GM18526 (cell line): ENCODE measurements around the gene NPTN.

Experiments used
- POLR2A ChIP-seq: IDR thresholded peaks from 3 replicates; pipeline ENCODE4 v1.6.1; 2011; ENCODE audit not compliant: insufficient read length; ENCODE audit errors: extremely low read depth

Gene NPTN

GRCh38 chr15:73596174-73596573 lies 37.0 kb downstream of the NPTN start:
- no peak for TF ChIP-seq POLR2A

DNA sequence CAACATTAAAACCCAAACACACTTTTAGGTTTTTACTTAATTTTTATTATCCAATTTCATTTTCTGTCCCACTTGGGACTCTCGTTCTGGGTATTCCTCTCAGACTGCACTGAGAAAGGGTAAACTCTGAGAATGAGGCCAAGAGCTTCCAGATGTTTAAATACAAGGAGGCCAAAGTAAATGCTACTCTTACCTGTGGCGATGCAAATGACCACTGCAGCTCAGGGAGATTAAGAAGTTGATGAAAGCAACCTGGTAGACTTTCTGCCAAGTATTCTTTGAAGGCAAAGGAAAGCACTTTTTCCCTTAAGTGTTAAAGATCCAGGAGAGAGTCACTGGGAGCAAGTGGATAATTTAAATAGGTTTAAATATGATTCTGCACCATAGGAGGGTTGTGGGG lies 39.1 kb downstream of the NPTN start:
- TF ChIP-seq POLR2A: no peak

GRCh38 chr15:73593304-73594074 lies 39.7 kb downstream of the NPTN start:
- no peak for TF ChIP-seq POLR2A

DNA sequence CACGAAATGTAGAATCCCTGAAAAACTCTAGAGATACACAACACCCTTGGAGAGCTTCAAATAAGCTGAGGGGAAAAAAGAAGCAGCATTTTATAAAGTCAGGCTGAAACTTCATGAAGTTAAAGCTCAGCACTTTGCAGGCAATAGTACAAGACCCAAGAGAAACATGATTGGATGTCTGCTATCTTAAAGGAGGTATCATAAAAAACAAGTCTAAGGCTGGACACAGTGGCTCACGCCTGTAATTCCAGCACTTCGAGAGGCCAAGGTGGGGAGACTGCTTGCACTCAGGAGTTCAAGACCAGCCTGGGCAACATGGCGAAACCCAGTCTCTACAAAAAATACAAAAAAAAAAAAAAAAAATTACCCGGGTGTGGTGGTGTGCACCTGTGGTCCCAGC lies 42.9 kb downstream of the NPTN start:
- no peak for TF ChIP-seq POLR2A

DNA sequence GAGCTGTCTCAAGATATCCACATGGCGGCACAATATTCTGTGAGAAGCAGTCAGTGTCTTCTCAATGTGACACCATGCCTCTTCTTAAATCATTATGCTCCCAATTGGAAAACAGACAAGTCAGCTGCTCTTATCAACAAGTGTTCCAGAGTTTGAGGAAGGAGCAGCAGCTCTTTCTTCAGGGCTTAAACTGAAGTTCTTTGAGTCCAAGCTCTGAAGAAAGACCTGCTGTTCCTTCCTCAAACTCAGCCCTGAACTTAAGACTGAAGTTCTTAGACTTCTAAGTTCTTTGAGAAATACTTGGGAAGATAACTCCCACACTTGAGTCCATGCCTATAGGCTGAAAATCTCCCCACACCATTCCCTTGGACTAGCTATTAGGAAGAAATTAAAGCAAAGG lies 43.4 kb downstream of the NPTN start:
- TF ChIP-seq POLR2A: no peak

DNA sequence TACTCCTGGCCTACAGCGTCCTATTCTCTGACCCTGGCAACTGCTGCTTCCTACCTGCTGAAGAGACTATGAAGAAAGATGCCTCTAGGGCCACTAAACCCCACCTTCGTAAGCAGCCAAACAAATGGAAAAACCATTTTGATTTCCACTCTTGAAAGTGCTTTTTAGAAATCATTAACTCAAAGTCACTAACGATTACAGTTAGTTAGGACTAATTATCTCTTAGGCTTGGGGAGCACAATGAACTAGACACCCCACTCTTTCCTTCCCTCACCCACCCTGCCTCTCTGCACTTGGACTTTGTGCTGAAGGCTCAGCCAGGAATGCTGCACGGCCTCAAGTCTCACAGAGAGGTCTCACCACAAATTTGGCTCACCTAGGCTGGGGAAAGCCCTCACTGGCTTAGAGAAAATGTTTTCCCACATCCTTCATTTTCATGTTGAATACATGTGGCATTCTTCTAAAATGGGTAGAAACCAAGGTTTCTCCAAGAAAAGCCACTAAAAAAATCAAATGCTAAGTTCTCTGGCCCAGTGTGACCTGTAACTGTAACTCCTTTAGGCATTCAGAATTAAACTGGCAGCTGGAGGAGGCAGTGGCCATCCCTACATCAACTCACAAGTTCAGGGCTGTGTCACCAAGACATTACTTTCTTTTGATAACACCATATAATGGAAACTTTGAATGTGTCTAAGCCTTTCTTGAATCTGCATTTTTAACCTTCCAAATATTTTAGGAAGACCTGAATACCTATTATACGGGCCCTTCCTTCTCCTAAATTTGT lies 47.1 kb downstream of the NPTN start:
- no peak for TF ChIP-seq POLR2A

- TF ChIP-seq POLR2A: no peak
Observed at GRCh38 chr15:73584699-73585420, 48.3 kb downstream of the NPTN start.

- TF ChIP-seq POLR2A: no peak
Observed at GRCh38 chr15:73583544-73583943, 49.6 kb downstream of the NPTN start.

DNA sequence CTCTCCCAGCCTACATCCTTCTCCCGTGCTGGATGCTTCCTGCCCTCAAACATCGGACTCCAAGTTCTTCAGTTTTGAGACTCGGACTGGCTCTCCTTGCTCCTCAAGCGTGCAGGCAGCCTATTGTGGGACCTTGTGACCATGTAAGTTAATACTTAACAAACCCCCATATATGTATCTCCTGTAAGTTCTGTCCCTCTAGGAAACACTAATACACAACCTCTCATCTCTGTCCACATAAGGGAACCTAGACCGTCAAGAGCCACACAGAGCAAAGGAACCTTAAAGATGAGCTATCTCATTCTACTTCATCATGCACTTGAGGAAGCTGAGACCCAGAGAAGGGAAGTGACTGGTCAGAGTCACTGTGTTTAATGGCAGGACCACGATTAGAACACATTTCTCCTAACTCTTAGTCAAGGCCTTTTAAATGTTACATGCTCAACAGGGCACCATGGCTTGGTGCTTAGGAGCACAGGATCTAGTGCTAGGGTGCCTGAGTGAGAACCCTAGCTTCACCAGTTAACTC lies 50.3 kb downstream of the NPTN start:
- no peak for TF ChIP-seq POLR2A

- no peak for TF ChIP-seq POLR2A
Observed at GRCh38 chr15:73578026-73578425, 55.2 kb downstream of the NPTN start.

- TF ChIP-seq POLR2A: no peak
Observed at GRCh38 chr15:73575636-73576247, 57.4 kb downstream of the NPTN start.

DNA sequence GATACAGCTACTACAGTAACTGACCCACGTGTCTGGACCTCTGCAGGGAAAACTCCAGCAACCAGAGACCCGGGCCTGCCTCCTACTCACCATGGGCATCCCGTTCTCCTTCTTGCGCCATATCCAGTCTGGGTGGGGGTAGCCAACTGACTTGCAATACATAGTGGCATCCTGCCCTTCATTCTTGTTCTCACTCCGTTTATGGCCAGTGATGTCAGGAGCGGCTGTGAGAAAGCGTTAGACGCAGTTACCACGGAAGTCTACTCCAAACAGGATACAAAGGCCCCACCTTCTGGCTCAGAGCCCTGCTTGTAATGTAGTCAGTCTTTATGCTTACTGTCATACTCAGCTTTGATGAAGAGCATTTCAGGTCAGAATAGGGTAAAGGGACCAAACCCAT lies 59.6 kb downstream of the NPTN start:
- TF ChIP-seq POLR2A: no peak

- TF ChIP-seq POLR2A: no peak
Observed at GRCh38 chr15:73573037-73573436, 60.2 kb downstream of the NPTN start.

DNA sequence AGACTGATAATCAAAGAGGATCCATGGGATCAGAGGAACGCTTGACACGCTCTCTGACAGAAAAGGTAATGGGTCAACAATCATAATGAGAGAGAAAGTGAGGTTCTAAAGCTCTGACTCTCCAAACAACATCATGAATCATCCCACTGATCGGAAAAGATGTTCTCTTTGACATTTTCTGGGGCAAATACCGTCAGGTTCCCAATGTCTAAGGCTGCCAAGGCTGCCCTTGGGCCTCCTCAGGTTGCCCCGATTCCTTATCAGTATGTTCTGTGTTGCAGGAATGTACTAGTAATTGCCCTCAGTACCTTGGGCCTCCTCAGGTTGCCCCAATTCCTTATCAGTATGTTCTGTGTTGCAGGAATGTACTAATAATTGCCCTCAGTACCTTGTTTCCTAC lies 60.9 kb downstream of the NPTN start:
- TF ChIP-seq POLR2A: no peak

GRCh38 chr15:73571346-73571745 lies 61.8 kb downstream of the NPTN start:
- no peak for TF ChIP-seq POLR2A
